Measurements from ENCODE around the gene PTPRZ1.

GRCh38 chr7:122072924-122073599 lies 200.1 kb downstream of the PTPRZ1 start:
- TF ChIP-seq TEAD4 (IDR thresholded peaks at IDR 0.05; ENCODE audit: borderline replicate concordance, insufficient read depth): no peak
- no peak for TF ChIP-seq JUND (IDR thresholded peaks at IDR 0.05)
- TF ChIP-seq YY1 (IDR thresholded peaks at IDR 0.05; ENCODE audit: low read depth): no peak
